OCI-LY3 (cell line): Measurements from ENCODE around the gene SORCS1.

Experiments
- CTCF ChIP-seq: fragments of 200-600, 300-600 bp; sonication (generic); IDR thresholded peaks from 2 replicates; pipeline ENCODE4 v1.5.1; 2014; ENCODE audit warnings: antibody characterized with exemption, low read length, low read depth
- EZH2phosphoT487 ChIP-seq: fragments of 200-600 bp; shearing (Covaris generic); IDR thresholded peaks from 2 replicates; pipeline ENCODE4 v1.6.1; 2018; ENCODE audit warnings: antibody characterized with exemption, mixed run types, low read depth

GRCh38 chr10:106793617-106794016 is 370.9 kb downstream of the SORCS1 start:
- TF ChIP-seq CTCF: no peak
- no peak for TF ChIP-seq EZH2phosphoT487
